Nephron progenitor cell (in vitro differentiated cells): ENCODE data around the gene BBIP1.

Experiments
- DNase-seq: peaks from one replicate; pipeline ENCODE4 v3.0.0; 2021
- H3K27ac Mint-ChIP-seq: 2 replicates; pipeline ENCODE4 v1.8.0; 2021; ENCODE audit warnings: mild to moderate bottlenecking, moderate library complexity, mixed read lengths
- H3K27me3 Mint-ChIP-seq: 2 replicates; pipeline ENCODE4 v1.8.0; 2021; ENCODE audit warnings: mild to moderate bottlenecking, low read depth, mixed read lengths; ENCODE audit not compliant: poor library complexity
- H3K36me3 Mint-ChIP-seq: 2 replicates; pipeline ENCODE4 v1.8.0; 2021; ENCODE audit warnings: low read depth, mixed read lengths
- H3K4me1 Mint-ChIP-seq: 2 replicates; pipeline ENCODE4 v1.8.0; 2021; ENCODE audit warnings: mixed read lengths
- H3K4me3 Mint-ChIP-seq: 2 replicates; pipeline ENCODE4 v1.8.0; 2021; ENCODE audit warnings: mild to moderate bottlenecking, moderate library complexity, mixed read lengths
- H3K9me3 Mint-ChIP-seq: 2 replicates; pipeline ENCODE4 v1.8.0; 2021; ENCODE audit warnings: mild to moderate bottlenecking, moderate library complexity, mixed read lengths
- CTCF ChIP-seq: fragments of 200-600 bp; sonication (generic); IDR thresholded peaks from 2 replicates; pipeline ENCODE4 v1.5.0; 2021; ENCODE audit warnings: antibody characterized with exemption

Gene BBIP1

GRCh38 chr10:110864662-110865140 lies 54.3 kb downstream of the BBIP1 start:
- peak overlapping the region; percentile 76 for H3K27ac Mint-ChIP-seq
- H3K27me3 Mint-ChIP-seq, result peaks cover 3% of the 10 kb centered on the region
- no peak for TF ChIP-seq CTCF
- H3K4me1 Mint-ChIP-seq, result peaks cover 59% of the 10 kb centered on the region
- peaks cover 6% of the 10 kb centered on the region for H3K36me3 Mint-ChIP-seq
- no peaks in the 10 kb centered on the region for H3K9me3 Mint-ChIP-seq
- no peak for DNase-seq
- no peak overlapping the region for H3K4me3 Mint-ChIP-seq

DNA sequence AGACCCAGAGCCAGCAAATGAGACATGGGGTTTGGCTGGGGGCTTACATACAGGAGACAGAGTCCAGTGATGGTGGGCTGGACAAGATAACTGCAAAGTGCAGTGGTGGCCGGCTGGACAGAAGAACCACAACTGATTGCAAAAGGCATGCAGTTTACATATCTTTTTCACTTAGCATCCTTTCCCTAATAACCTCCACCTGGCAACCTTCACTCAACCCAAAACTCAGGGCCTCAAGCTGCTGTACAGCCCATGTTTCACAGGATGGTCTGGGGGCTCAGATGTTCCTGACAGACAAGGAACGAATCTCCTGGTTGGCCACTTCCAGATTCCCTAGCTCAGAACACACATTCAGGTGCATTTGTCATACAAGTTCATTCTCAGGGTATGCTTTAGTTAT lies 55.0 kb downstream of the BBIP1 start:
- no peaks in the 10 kb centered on the region for H3K9me3 Mint-ChIP-seq
- no peak for DNase-seq
- H3K27ac Mint-ChIP-seq, result no peak overlapping the region
- no peak for TF ChIP-seq CTCF
- no peaks in the 10 kb centered on the region for H3K36me3 Mint-ChIP-seq
- no peak overlapping the region for H3K4me3 Mint-ChIP-seq
- H3K4me1 Mint-ChIP-seq, result peaks cover 57% of the 10 kb centered on the region
- peaks cover 3% of the 10 kb centered on the region for H3K27me3 Mint-ChIP-seq

GRCh38 chr10:110863361-110863760 lies 55.6 kb downstream of the BBIP1 start:
- Mint-ChIP-seq H3K27me3 (peaks cover 3% of the 10 kb centered on the region), H3K36me3 (no peaks in the 10 kb centered on the region), H3K27ac (no peak overlapping the region), H3K4me1 (peaks cover 57% of the 10 kb centered on the region), H3K9me3 (no peaks in the 10 kb centered on the region), H3K4me3 (no peak overlapping the region)
- TF ChIP-seq CTCF, result no peak
- DNase-seq, result no peak

- peaks cover 56% of the 10 kb centered on the region for H3K4me1 Mint-ChIP-seq
- TF ChIP-seq CTCF, result no peak
- no peak overlapping the region for H3K4me3 Mint-ChIP-seq
- H3K36me3 Mint-ChIP-seq, result no peaks in the 10 kb centered on the region
- no peaks in the 10 kb centered on the region for H3K9me3 Mint-ChIP-seq
- DNase-seq, result no peak
- no peak overlapping the region for H3K27ac Mint-ChIP-seq
- H3K27me3 Mint-ChIP-seq, result peaks cover 3% of the 10 kb centered on the region
These were observed 56.0 kb downstream of the BBIP1 start for GRCh38 chr10:110862961-110863360.

- Mint-ChIP-seq H3K9me3 (no peaks in the 10 kb centered on the region), H3K27ac (no peak overlapping the region), H3K27me3 (peaks cover 3% of the 10 kb centered on the region), H3K36me3 (no peaks in the 10 kb centered on the region), H3K4me1 (peaks cover 48% of the 10 kb centered on the region), H3K4me3 (no peak overlapping the region)
- DNase-seq, result no peak
- no peak for TF ChIP-seq CTCF
These were observed 56.9 kb downstream of the BBIP1 start for GRCh38 chr10:110861930-110862649.

GRCh38 chr10:110861476-110861875 lies 57.5 kb downstream of the BBIP1 start:
- Mint-ChIP-seq H3K9me3 (no peaks in the 10 kb centered on the region), H3K4me3 (no peak overlapping the region), H3K27me3 (peaks cover 3% of the 10 kb centered on the region), H3K4me1 (peaks cover 42% of the 10 kb centered on the region), H3K27ac (no peak overlapping the region), H3K36me3 (no peaks in the 10 kb centered on the region)
- no peak for TF ChIP-seq CTCF
- no peak for DNase-seq
